KBM-7 (cell line): ENCODE measurements around the gene ELAVL1.
"Not testable (repeated sequence)": the region's sequence is repeated elsewhere in the genome, so short reads cannot be mapped to it uniquely, and the experiment has no call there.

Experiments used
- DNase-seq: peaks from one replicate; pipeline ENCODE4 v3.0.0-alpha.2; 2015
- in situ Hi-C: fragments of 300-500 bp; cut with MboI; formaldehyde crosslinking; loops from 2 replicates; pipeline ENCODE4 v1.14.3; 2020; ENCODE audit warnings: low sequenced_read_pairs, low pct_unique_long_range_greater_than_20kb, mixed read lengths

ELAVL1 gene

DNA sequence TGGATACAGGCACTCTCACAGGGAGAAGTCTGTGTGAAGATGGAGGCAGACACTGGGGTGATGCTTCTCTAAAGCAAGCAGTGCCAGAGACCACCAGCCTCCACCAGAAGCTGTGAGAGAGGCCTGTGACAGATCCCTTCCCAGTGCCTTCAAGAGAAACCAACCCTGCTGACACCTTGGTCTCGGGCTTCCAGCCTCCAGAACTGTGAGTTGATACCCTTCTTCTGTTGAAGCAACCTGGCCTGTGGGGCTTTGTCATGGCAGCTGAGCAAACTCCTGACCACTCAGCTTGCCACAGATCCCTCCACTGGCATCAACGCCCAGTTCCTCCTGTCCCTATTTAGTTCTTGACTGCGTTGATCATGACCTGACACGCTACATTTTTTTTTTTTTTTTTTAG lies 29.0 kb downstream of the ELAVL1 start:
- in situ Hi-C loops = no loop called here
- no peak for DNase-seq

DNA sequence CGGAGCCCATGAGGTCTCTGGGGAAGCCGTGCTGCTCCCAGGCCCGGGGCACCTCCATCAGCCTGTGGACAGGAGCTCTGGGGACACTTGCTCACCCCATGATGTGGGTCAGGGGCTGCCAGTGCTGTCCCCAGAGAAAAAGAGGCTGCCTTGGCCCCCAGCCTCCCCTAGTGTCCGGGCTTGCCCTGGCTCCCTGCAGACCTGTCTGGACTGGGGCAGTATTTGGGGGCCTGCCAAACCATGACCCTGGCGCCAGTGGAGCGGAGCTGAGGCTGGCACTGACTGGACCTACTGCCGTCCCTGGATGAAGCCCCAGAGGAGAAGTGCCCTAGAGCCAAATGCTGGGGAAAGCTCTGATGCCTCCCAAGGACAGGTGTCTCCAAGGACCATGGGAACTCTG lies 30.4 kb downstream of the ELAVL1 start:
- DNase-seq = no peak
- in situ Hi-C loops = no loop called here

- in situ Hi-C loops = no loop called here
- no peak for DNase-seq
These were observed 31.6 kb downstream of the ELAVL1 start for GRCh38 chr19:7973883-7974282.

DNA sequence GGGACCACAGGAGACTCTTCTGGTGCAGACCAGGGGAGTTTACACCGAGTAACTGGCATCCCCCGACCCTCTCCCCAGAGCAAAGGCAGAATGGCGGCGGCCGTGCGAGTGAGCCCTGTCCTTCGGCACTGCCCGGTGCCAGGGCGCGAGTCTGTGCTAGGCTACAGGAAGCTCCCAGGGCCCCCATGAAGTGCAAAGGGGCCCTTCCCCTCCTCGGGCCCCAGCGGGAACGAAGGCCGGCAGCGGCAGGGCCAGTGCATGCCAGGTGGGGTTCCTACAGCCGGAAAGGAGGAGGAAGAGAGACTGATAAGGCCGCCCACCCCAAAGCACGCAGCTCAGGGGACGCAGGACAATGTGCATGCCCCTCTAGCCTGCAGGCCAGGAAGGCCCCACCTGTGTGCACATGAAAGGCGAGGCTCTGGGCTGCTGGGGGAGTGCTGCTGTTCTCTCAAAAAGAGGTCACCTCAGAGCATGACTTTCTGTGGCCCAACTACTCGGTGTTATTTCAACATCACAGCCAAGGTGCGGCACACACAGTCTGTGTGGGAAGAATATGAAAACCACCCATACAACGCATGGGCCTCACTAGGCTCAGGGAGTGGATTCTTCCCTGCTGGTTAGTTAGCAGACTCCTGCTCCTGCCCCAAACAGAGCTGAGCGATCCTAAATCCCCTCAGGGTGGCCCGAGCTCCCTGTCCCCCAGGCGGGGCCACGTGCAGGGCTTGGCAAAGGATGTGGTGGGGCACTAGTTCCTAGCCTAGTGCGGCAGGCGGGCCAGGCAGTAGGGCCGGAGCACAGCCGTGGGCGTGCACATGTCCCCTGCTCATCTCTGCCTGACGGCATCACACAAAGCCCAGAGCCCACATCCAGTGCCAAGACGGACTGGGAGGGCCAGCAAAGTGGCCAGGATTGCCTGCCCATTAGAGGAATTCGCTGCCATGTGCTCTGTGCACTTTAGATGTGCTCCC lies 33.6 kb downstream of the ELAVL1 start:
- in situ Hi-C loops = no loop called here

DNA sequence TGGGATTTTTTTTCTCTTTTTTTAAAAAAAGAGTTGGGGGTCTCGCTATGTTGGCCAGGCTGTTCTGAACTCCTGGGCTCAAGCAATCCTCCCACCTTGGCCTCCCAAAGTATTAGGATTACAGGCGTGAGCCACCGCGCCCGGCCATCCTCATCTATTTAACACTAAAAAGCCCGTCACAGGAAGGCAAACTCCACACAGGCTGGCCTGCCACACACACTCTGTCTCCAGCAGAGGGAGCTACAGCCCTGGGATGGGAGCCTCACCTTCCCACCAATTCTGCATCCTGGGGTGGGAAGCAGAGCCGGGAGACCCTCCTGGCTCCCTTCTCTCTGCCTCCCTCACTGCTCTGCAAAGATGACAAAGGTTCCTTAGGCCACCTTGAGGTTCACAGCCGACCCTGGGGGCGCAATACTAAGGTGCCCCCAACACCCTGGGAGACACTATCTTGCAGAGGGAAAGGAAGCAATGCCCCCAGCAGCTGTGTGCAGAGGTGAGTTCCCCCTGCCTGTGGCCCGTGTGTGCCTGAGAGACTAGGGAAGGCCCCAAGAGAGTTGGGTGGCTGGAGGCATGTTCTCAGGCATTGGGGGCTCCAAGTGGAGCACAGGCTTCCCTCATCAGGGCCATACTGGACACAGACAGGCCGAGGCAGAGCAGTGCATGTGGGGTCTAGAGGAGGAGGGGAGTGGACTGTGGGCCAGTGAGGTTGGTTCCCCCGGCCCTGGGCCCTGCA lies 34.6 kb downstream of the ELAVL1 start:
- in situ Hi-C loops = no loop called here
- DNase-seq = peak; percentile 53

More for the DNA sequence above, 33.6 kb downstream of the ELAVL1 start:
- no peak for DNase-seq

GRCh38 chr19:7969555-7969939 lies 35.9 kb downstream of the ELAVL1 start:
- no peak for DNase-seq
- in situ Hi-C loops = no loop called here

- in situ Hi-C loops = no loop called here
- no peak for DNase-seq
These were observed 36.5 kb downstream of the ELAVL1 start for GRCh38 chr19:7968796-7969554.

GRCh38 chr19:7968008-7968795 lies 37.2 kb downstream of the ELAVL1 start:
- in situ Hi-C loops = no loop called here

GRCh38 chr19:7965921-7966665 lies 39.3 kb downstream of the ELAVL1 start:
- DNase-seq = no peak
- in situ Hi-C loops = no loop called here

More at GRCh38 chr19:7968008-7968795, 37.2 kb downstream of the ELAVL1 start:
- no peak for DNase-seq

DNA sequence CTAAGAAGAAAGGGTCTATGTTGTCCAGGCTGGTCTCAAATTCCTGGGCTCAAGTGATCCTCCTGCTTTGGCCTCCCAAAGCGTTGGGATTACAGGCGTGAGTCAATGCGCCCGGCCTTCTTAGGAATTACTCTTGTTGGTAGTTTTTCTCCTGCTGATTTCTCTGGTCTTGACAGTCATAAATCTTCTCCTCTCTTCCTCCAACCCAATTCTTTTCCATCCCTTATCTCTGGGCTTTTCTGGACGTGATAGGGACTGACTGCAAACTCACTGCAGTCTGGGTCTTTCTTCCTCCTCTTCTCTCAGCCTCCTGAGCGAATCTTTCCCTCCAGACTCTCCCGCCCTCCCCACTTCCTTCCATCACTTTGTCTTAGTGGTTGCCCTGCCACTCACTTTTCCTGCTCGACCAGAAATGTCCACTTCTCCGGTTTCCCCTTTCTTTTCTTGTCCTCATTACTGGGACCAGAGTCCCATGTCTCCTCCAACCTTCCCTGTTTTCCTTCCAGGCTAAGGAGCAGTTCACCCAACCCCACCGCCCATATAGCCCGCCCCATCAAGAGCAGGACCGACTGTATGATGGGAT lies 40.1 kb downstream of the ELAVL1 start:
- no peak for DNase-seq
- in situ Hi-C loops = no loop called here

GRCh38 chr19:7963566-7963965 lies 41.9 kb downstream of the ELAVL1 start:
- DNase-seq = no peak
- in situ Hi-C loops = no loop called here

DNA sequence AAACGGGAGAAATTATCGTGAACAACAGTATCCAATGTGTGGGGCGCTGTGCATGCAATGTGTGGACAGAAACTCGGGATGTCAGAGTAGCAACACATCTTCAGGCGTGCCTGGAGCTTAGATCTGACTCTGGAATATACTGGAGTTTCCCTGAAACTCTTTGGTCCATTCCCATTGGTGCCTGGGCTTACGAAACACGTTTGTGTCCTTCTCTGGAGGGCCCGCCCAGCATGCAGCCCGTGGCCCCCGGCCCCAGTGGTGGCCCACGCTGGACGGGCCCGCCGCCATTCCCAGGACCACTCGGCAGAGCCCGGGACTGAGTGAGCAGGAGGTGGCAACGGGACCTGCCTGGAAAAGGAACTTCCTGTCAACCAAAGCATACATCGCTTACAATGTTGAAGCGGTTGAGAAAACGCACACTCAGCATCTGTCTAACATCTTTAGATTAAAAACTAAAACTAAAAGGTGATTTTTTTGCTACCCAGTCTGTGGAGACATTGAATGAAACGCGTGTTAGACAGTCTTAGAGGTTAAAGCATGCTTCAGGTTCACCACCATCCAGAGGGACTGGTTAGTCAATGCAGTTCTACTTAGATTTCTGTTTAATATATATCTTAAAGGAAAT lies 42.7 kb downstream of the ELAVL1 start:
- DNase-seq = no peak
- in situ Hi-C loops = no loop called here

DNA sequence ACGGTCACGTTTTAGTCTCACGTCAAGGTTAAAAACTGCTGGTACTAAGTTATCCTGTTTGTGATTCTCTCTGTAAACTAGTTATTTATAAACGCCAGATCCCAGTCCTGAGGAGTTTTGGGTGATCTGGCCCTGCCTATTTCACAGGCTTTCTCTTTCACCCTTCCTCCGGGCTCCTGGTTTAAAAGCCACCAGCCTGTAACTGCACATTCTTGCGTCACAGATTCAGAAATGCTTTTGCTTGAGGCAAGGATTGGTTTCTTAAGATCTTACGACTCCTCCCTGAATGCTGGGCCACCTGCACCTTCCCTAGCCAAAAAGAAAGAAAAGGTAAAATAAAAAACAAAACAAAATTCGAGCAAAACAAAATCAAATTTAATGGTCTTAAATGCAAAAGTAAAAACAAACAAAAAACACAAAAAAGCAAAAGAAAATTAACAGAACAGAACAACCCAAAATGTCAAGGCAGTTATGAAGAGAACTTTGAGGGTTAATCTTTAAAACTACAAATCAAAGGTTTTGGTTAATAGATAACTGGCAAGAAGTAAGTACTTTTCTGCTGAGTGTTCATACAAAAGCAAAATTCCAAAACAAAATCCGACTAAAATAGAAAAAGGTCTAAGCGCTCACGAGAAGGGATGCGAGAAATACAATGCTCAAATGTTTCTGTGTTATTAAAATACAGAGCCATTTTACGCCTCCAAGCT lies 43.4 kb downstream of the ELAVL1 start:
- no peak for DNase-seq
- in situ Hi-C loops = no loop called here

DNA sequence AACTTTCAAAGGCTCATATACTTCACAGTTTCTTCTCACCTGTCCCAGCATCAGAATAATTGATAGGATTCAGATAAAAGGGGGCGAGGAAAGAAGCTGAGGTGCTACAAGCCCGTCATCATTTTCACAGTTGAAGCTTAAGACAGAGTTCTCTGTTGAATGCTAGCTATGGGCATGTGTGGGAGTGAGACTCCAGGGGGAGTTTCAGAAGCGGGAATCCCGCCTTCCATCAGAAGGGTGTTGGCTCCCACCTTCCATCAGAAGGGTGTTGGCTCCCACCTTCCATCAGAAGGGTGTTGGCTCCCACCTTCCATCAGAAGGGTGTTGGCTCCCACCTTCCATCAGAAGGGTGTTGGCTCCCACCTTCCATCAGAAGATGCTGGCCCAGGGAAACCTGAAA lies 44.4 kb downstream of the ELAVL1 start:
- DNase-seq, in situ Hi-C loops: not testable (repeated sequence)

- no peak for DNase-seq
- in situ Hi-C loops = no loop called here
These were observed 46.2 kb downstream of the ELAVL1 start for GRCh38 chr19:7959211-7959610.

GRCh38 chr19:7955696-7956095 lies 49.7 kb downstream of the ELAVL1 start:
- no peak for DNase-seq
- in situ Hi-C loops = no loop called here

GRCh38 chr19:7953576-7953975 lies 51.9 kb downstream of the ELAVL1 start:
- in situ Hi-C loops = no loop called here

More at GRCh38 chr19:7953576-7953975, 51.9 kb downstream of the ELAVL1 start:
- DNase-seq = no peak
